HepG2 (cell line): ENCODE measurements around the gene GRIN3B. TPM values are rescaled to one million over a fixed set of nuclear protein-coding genes. Genes with fewer than 3 reads are reported as not detected.

ENCODE experiments used
- ATF5 ChIP-seq: sonication (generic); formaldehyde crosslinking; IDR thresholded peaks from 2 replicates; pipeline ENCODE4 v1.4.0; 2020; ENCODE audit warnings: mild to moderate bottlenecking, low read depth, missing genetic modification reagents
- ESRRA ChIP-seq: sonication (generic); formaldehyde crosslinking; IDR thresholded peaks from 2 replicates; pipeline ENCODE4 v1.5.1; 2020; ENCODE audit warnings: mild to moderate bottlenecking, low read depth, missing genetic modification reagents
- HINFP ChIP-seq: sonication (generic); formaldehyde crosslinking; IDR thresholded peaks from 2 replicates; pipeline ENCODE4 v1.4.0; 2020; ENCODE audit warnings: low read depth, mild to moderate bottlenecking, missing genetic modification reagents
- MXD3 ChIP-seq: IDR thresholded peaks from 2 replicates; pipeline ENCODE4 v1.6.1; 2016; ENCODE audit warnings: mild to moderate bottlenecking, missing biosample characterization, missing genetic modification reagents
- NFRKB ChIP-seq: fragments of 450-650 bp; IDR thresholded peaks from 2 replicates; pipeline ENCODE4 v1.6.1; 2017
- PHF21A ChIP-seq: sonication (generic); formaldehyde crosslinking; IDR thresholded peaks from 2 replicates; pipeline ENCODE4 v1.5.0; 2020; ENCODE audit warnings: mild to moderate bottlenecking, missing genetic modification reagents
- RERE ChIP-seq: IDR thresholded peaks from 2 replicates; pipeline ENCODE4 v1.6.1; 2016; ENCODE audit warnings: low read depth, missing genetic modification reagents, missing compliant biosample characterization
- RNF219 ChIP-seq: sonication (generic); formaldehyde crosslinking; IDR thresholded peaks from 2 replicates; pipeline ENCODE4 v1.5.0; 2020; ENCODE audit warnings: mild to moderate bottlenecking, missing genetic modification reagents
- SP4 ChIP-seq: sonication (generic); formaldehyde crosslinking; IDR thresholded peaks from 2 replicates; pipeline ENCODE4 v1.8.1; 2023; ENCODE audit warnings: mild to moderate bottlenecking, missing genetic modification reagents
- ZBTB26 ChIP-seq: IDR thresholded peaks from 2 replicates; pipeline ENCODE4 v1.6.1; 2016; ENCODE audit warnings: missing compliant biosample characterization, missing genetic modification reagents, borderline replicate concordance
- ZFP82 ChIP-seq: sonication (generic); formaldehyde crosslinking; IDR thresholded peaks from 2 replicates; pipeline ENCODE4 v1.5.1; 2020; ENCODE audit warnings: mild to moderate bottlenecking, missing genetic modification reagents, borderline replicate concordance
- ZNF557 ChIP-seq: sonication (generic); formaldehyde crosslinking; IDR thresholded peaks from 2 replicates; pipeline ENCODE4 v1.4.0; 2020; ENCODE audit warnings: missing genetic modification reagents
- ZNF580 ChIP-seq: IDR thresholded peaks from 2 replicates; pipeline ENCODE4 v1.6.1; 2016; ENCODE audit warnings: low read depth, borderline replicate concordance
- ZNF777 ChIP-seq: sonication (generic); formaldehyde crosslinking; IDR thresholded peaks from 2 replicates; pipeline ENCODE4 v1.4.0; 2020; ENCODE audit warnings: missing genetic modification reagents
- polyA plus RNA-seq, 8 experiments: library from polyadenylated mRNA; depleted of rRNA in 3 of 8; stranded (reverse) in 7 of 8; unstranded in 1 of 8; fragments of >200 nt; fragmentation: Illumina TruSeq in 4 of 8; extraction: Trizol in 4 of 8; gene quantifications; 2 replicates each; pipeline versions ENCODE4 v1.2.1 to v1.2.3, GENCODE V29; 2011 to 2016; ENCODE audit warnings: low read depth in 4 of 8, missing spikeins in 1 of 8, mixed read lengths in 1 of 8; ENCODE audit not compliant: insufficient read depth in 1 of 8
- total RNA-seq, 5 experiments: library from RNA; depleted of rRNA; stranded (reverse); fragments of >200 nt; fragmentation: Illumina TruSeq; extraction: Trizol; gene quantifications; 2 replicates each; pipeline ENCODE4 v1.2.3, GENCODE V29; 2016; ENCODE audit warnings: low read depth in 1 of 5

GRIN3B gene
- total and polyA plus RNA-seq, 2 of the 13 experiments (the other 11 are each of a cell fraction or from before 2014, with no cell fraction given): 0.07 to 0.20 TPM

- TF ChIP-seq ZNF580 (CRISPR knock-in tag): no peak; the same call in 1 of the 2 replicates
- TF ChIP-seq ZBTB26 (CRISPR knock-in tag): no peak
- TF ChIP-seq ZFP82 (CRISPR knock-in tag): no peak
- TF ChIP-seq NFRKB: no peak
- TF ChIP-seq PHF21A (CRISPR knock-in tag): peak; percentile 39; the same call in 1 of the 2 replicates
- peak; percentile 78 for TF ChIP-seq ZNF777 (CRISPR knock-in tag)
- no peak; the same call in 1 of the 2 replicates for TF ChIP-seq MXD3
- no peak for TF ChIP-seq HINFP (CRISPR knock-in tag)
- no peak for TF ChIP-seq ATF5 (CRISPR knock-in tag)
- no peak for TF ChIP-seq ZNF557 (CRISPR knock-in tag)
- 0 out of 2 replicates have a peak, but pooled peaks have one; percentile 36 for TF ChIP-seq ESRRA (CRISPR knock-in tag)
- TF ChIP-seq SP4 (CRISPR knock-in tag): peak; percentile 34; the same call in 1 of the 2 replicates
- 0 out of 2 replicates have a peak, but pooled peaks have one; percentile 10 for TF ChIP-seq RERE (CRISPR knock-in tag)
- TF ChIP-seq RNF219: no peak
Observed at GRCh38 chr19:1028062-1028926, 28.1 kb downstream of the GRIN3B start (continued).
